ENCODE measurements around the gene FBN3.

Gene FBN3

GRCh38 chr19:8148410-8149260, 757 bp downstream of the FBN3 start:
- no peak for DNase-seq (ENCODE audit: low spot score)

GRCh38 chr19:8148088-8148409, 1.3 kb downstream of the FBN3 start:
- no peak for DNase-seq (ENCODE audit: low spot score)

GRCh38 chr19:8147582-8147978, 1.8 kb downstream of the FBN3 start:
- no peak for DNase-seq (ENCODE audit: low spot score)

GRCh38 chr19:8146877-8147581, 2.4 kb downstream of the FBN3 start:
- no peak for DNase-seq (ENCODE audit: low spot score)

- DNase-seq (ENCODE audit: low spot score): no peak
Measured at GRCh38 chr19:8144273-8144995, 5.0 kb downstream of the FBN3 start.

GRCh38 chr19:8143041-8143440, 6.4 kb downstream of the FBN3 start:
- DNase-seq (ENCODE audit: low spot score): no peak

- no peak for DNase-seq (ENCODE audit: low spot score)
Measured at GRCh38 chr19:8142513-8142900, 6.9 kb downstream of the FBN3 start.

GRCh38 chr19:8141726-8142512, 7.5 kb downstream of the FBN3 start:
- no peak for DNase-seq (ENCODE audit: low spot score)

GRCh38 chr19:8138201-8138600, 11.2 kb downstream of the FBN3 start:
- DNase-seq (ENCODE audit: low spot score): no peak

GRCh38 chr19:8137425-8137824, 12.0 kb downstream of the FBN3 start:
- DNase-seq (ENCODE audit: low spot score): no peak

- no peak for DNase-seq (ENCODE audit: low spot score)
Measured at GRCh38 chr19:8135946-8136618, 13.3 kb downstream of the FBN3 start.

- DNase-seq (ENCODE audit: low spot score): no peak
Measured at GRCh38 chr19:8132858-8133458, 16.4 kb downstream of the FBN3 start.

GRCh38 chr19:8131517-8131916, 17.9 kb downstream of the FBN3 start:
- no peak for DNase-seq (ENCODE audit: low spot score)

- DNase-seq (ENCODE audit: low spot score): no peak
Measured at GRCh38 chr19:8129061-8129618, 20.3 kb downstream of the FBN3 start.

GRCh38 chr19:8128551-8128950, 20.8 kb downstream of the FBN3 start:
- no peak for DNase-seq (ENCODE audit: low spot score)

GRCh38 chr19:8127311-8127710, 22.1 kb downstream of the FBN3 start:
- no peak for DNase-seq (ENCODE audit: low spot score)

GRCh38 chr19:8126511-8126910, 22.9 kb downstream of the FBN3 start:
- DNase-seq (ENCODE audit: low spot score): no peak

- no peak for DNase-seq (ENCODE audit: low spot score)
Measured at GRCh38 chr19:8126008-8126407, 23.4 kb downstream of the FBN3 start.

- DNase-seq (ENCODE audit: low spot score): no peak
Measured at GRCh38 chr19:8123683-8124082, 25.7 kb downstream of the FBN3 start.

- DNase-seq (ENCODE audit: low spot score): no peak
Measured at GRCh38 chr19:8120636-8121480, 28.5 kb downstream of the FBN3 start.
